K562 (cell line): ENCODE data around the gene SEMA3A. TPM values are rescaled to one million over a fixed set of nuclear protein-coding genes. Genes with fewer than 3 reads are reported as not detected.

Experiments
- ATAC-seq: fragments of 200-7000 bp; cut with Tn5 transposase; 3 replicates; pipeline ENCODE4 v1.9.1; 2020; ENCODE audit warnings: moderate library complexity
- BruUV-seq: library from RNA; stranded (reverse); fragments of 400-500 nt; replicated peaks from 2 replicates; lab custom pipeline; 2021; lab: Mats Ljungman, UMichigan
- CTCF ChIA-PET: fragments of 300-600 bp; formaldehyde crosslinking; extraction: SDS; loops from one replicate; lab custom pipeline; 2021; ENCODE audit warnings: low intra/inter-chr PET ratio; lab: Yijun Ruan, JAX
- POLR2A ChIA-PET: fragments of 300-600, 350-650 bp; sonication (Branson Sonifier 250); formaldehyde crosslinking; extraction: SDS; loops from one replicate; lab custom pipeline; 2021; ENCODE audit warnings: antibody characterized with exemption, inconsistent platforms; lab: Yijun Ruan, JAX
- DNase-seq, 4 experiments: peaks; one replicate each; pipeline versions ENCODE4 v3.0.0 to v3.0.0-alpha.2; 2011 to 2018; ENCODE audit warnings: low spot score in 3 of 4, mixed read lengths in 3 of 4; ENCODE audit errors: extremely low read depth in 1 of 4
- FAIRE-seq: peaks from 2 replicates; lab custom pipeline; 2011; peaks lifted over from hg19 to GRCh38; lab: Jason Lieb, UNC
- H2AFZ ChIP-seq: 2 replicates; pipeline ENCODE4 v1.6.0; 2011; ENCODE audit warnings: low read depth, low read length, control low read depth, inconsistent platforms
- H3K27ac ChIP-seq: fragments of 200-600 bp; 3 replicates; pipeline ENCODE4 v1.8.0; 2011; ENCODE audit warnings: low read depth, mild to moderate bottlenecking, control low read depth, inconsistent platforms, low read length, moderate library complexity, mixed read lengths; ENCODE audit errors: extremely low read depth
- H3K27me3 ChIP-seq, 2 experiments: fragments of 300-600 bp in 1 of 2; 2 replicates in 1 of 2; 3 replicates in 1 of 2; pipeline versions ENCODE4 v1.6.0 to v1.8.0; 2011; ENCODE audit warnings: inconsistent platforms in 2 of 2, low read length in 2 of 2, mild to moderate bottlenecking in 1 of 2, mixed read lengths in 1 of 2, moderate library complexity in 1 of 2; ENCODE audit not compliant: control insufficient read depth in 2 of 2, insufficient read depth in 2 of 2
- H3K36me3 ChIP-seq: fragments of 300-600 bp; 3 replicates; pipeline ENCODE4 v1.8.0; 2011; ENCODE audit warnings: mild to moderate bottlenecking, low read length, inconsistent platforms; ENCODE audit not compliant: control insufficient read depth, insufficient read depth
- H3K4me1 ChIP-seq, 2 experiments: fragments of 200-600 bp in 1 of 2; replicated peaks in 1 of 2; 2 replicates in 1 of 2; 3 replicates in 1 of 2; pipeline versions ENCODE4 v1.5.1 to v1.8.0; 2011; ENCODE audit warnings: inconsistent platforms in 2 of 2, low read length in 2 of 2, mild to moderate bottlenecking in 1 of 2, mixed read lengths in 1 of 2, moderate library complexity in 1 of 2; ENCODE audit not compliant: control insufficient read depth in 2 of 2, insufficient read depth in 2 of 2
- H3K4me2 ChIP-seq: 2 replicates; pipeline ENCODE4 v1.6.1; 2011; ENCODE audit warnings: low read length, control low read depth, inconsistent platforms, mixed read lengths; ENCODE audit not compliant: insufficient read depth
- H3K4me3 ChIP-seq: fragments of 200-600 bp; sonication (generic), shearing (Covaris generic); 2 replicates; pipeline ENCODE4 v1.5.1; 2016; ENCODE audit warnings: control low read depth, inconsistent platforms
- H3K79me2 ChIP-seq: fragments of 200-600 bp; 3 replicates; pipeline ENCODE4 v1.8.0; 2011; ENCODE audit warnings: low read length, inconsistent platforms; ENCODE audit not compliant: control insufficient read depth, insufficient read depth
- H3K9ac ChIP-seq, 2 experiments: 2 replicates each; pipeline versions ENCODE4 v1.6.0 to v1.6.1; 2011; ENCODE audit warnings: low read depth in 2 of 2, low read length in 2 of 2, control low read depth in 1 of 2, inconsistent platforms in 1 of 2, mild to moderate bottlenecking in 1 of 2, mixed read lengths in 1 of 2; ENCODE audit not compliant: insufficient read depth in 1 of 2
- H3K9me1 ChIP-seq: one replicate; pipeline ENCODE4 v1.6.0; 2011; ENCODE audit warnings: inconsistent platforms, mild to moderate bottlenecking, low read length, moderate library complexity; ENCODE audit not compliant: control insufficient read depth, insufficient read depth
- H3K9me3 ChIP-seq: replicated peaks from 2 replicates; pipeline ENCODE4 v1.5.1; 2011; ENCODE audit warnings: low read depth, low read length, inconsistent platforms; ENCODE audit not compliant: control insufficient read depth, insufficient read depth
- H4K20me1 ChIP-seq: replicated peaks from 2 replicates; pipeline ENCODE4 v1.6.1; 2011; ENCODE audit warnings: low read length, inconsistent platforms, mixed read lengths; ENCODE audit not compliant: control insufficient read depth, insufficient read depth
- ATF1 ChIP-seq, 2 experiments: fragments of 450-650 bp in 1 of 2; IDR thresholded peaks; 2 replicates each; pipeline ENCODE4 v1.6.1; 2016; ENCODE audit warnings: missing compliant biosample characterization in 1 of 2, missing genetic modification characterization in 1 of 2
- DDX20 ChIP-seq: fragments of 450-650 bp; IDR thresholded peaks from 2 replicates; pipeline ENCODE4 v1.6.1; 2016; ENCODE audit warnings: missing genetic modification characterization, low read depth, mild to moderate bottlenecking, missing compliant biosample characterization, moderate library complexity
- EWSR1 ChIP-seq: fragments of 450-650 bp; IDR thresholded peaks from 2 replicates; pipeline ENCODE4 v1.6.1; 2018; ENCODE audit warnings: borderline replicate concordance, mild to moderate bottlenecking, low read depth, moderate library complexity; ENCODE audit not compliant: partially characterized antibody
- FOS ChIP-seq: IDR thresholded peaks from 3 replicates; pipeline ENCODE4 v1.6.1; 2011; ENCODE audit not compliant: insufficient read length; ENCODE audit errors: extremely low read depth
- GTF2F1 ChIP-seq: IDR thresholded peaks from 2 replicates; pipeline ENCODE4 v1.6.1; 2011; ENCODE audit warnings: low read depth, low read length, improper control_type of control experiment
- HDAC1 ChIP-seq, 2 experiments: fragments of 450-650 bp; IDR thresholded peaks; 2 replicates each; pipeline ENCODE4 v1.6.1; 2016 to 2017; ENCODE audit warnings: inconsistent platforms in 1 of 2, mild to moderate bottlenecking in 1 of 2, moderate library complexity in 1 of 2
- KAT8 ChIP-seq: fragments of 450-650 bp; IDR thresholded peaks from 2 replicates; pipeline ENCODE4 v1.6.1; 2016; ENCODE audit warnings: low read depth, mild to moderate bottlenecking
- KDM1A ChIP-seq, 2 experiments: fragments of 450-650 bp; IDR thresholded peaks; 2 replicates each; pipeline ENCODE4 v1.6.1; 2016; ENCODE audit warnings: mild to moderate bottlenecking in 2 of 2
- L3MBTL2 ChIP-seq: fragments of 450-650 bp; IDR thresholded peaks from 2 replicates; pipeline ENCODE4 v1.6.1; 2016; ENCODE audit warnings: mild to moderate bottlenecking, moderate library complexity
- MEF2A ChIP-seq: IDR thresholded peaks from 2 replicates; pipeline ENCODE4 v1.6.1; 2011; ENCODE audit warnings: low read depth, mild to moderate bottlenecking, low read length, moderate library complexity; ENCODE audit not compliant: control insufficient read depth
- MNT ChIP-seq, 2 experiments: fragments of 450-650 bp; conservative IDR thresholded peaks; 2 replicates each; pipeline ENCODE4 v1.6.1; 2017; ENCODE audit warnings: mild to moderate bottlenecking in 2 of 2, moderate library complexity in 2 of 2
- MYBL2 ChIP-seq, 2 experiments: fragments of 450-650 bp in 1 of 2; sonication (generic) in 1 of 2; formaldehyde crosslinking in 1 of 2; IDR thresholded peaks; 2 replicates each; pipeline versions ENCODE4 v1.6.1 to v1.8.1; 2017 to 2022; ENCODE audit warnings: borderline replicate concordance in 1 of 2, inconsistent platforms in 1 of 2, low read depth in 1 of 2, mild to moderate bottlenecking in 1 of 2, missing genetic modification reagents in 1 of 2, moderate library complexity in 1 of 2
- NFYB ChIP-seq: IDR thresholded peaks from 2 replicates; pipeline ENCODE4 v1.6.1; 2011; ENCODE audit warnings: mild to moderate bottlenecking, moderate library complexity; ENCODE audit not compliant: insufficient read length; ENCODE audit errors: extremely low read depth
- NR3C1 ChIP-seq: sonication (generic); formaldehyde crosslinking; IDR thresholded peaks from 2 replicates; pipeline ENCODE4 v1.8.1; 2022; ENCODE audit warnings: missing genetic modification reagents
- RUNX1 ChIP-seq: sonication (generic); IDR thresholded peaks from 2 replicates; pipeline ENCODE4 v1.6.1; 2016; ENCODE audit warnings: antibody characterized with exemption, low read depth
- ZNF280A ChIP-seq: fragments of 450-650 bp; IDR thresholded peaks from 2 replicates; pipeline ENCODE4 v1.6.1; 2018; ENCODE audit warnings: mild to moderate bottlenecking, low read depth; ENCODE audit not compliant: partially characterized antibody
- ZNF57 ChIP-seq: fragments of 450-650 bp; formaldehyde crosslinking; IDR thresholded peaks from 2 replicates; pipeline ENCODE4 v1.4.0; 2020; ENCODE audit warnings: mild to moderate bottlenecking, moderate library complexity
- ZNF584 ChIP-seq: fragments of 200-800 bp; sonication (Bioruptor generic); IDR thresholded peaks from 2 replicates; pipeline ENCODE4 v1.6.1; 2016; ENCODE audit warnings: low read depth, mild to moderate bottlenecking, missing genetic modification characterization, missing compliant biosample characterization
- ZNF76 ChIP-seq: fragments of 250-450 bp; sonication (Bioruptor Pico); IDR thresholded peaks from 2 replicates; pipeline ENCODE4 v1.4.0; 2020; ENCODE audit warnings: mild to moderate bottlenecking, moderate library complexity, borderline replicate concordance
- WGBS: fragments of 100-300 bp; shearing (Covaris generic); methylation state at CpG from one replicate; pipeline ENCODE4 v1.1.6; 2016; ENCODE audit warnings: low coverage, mixed read lengths; ENCODE audit not compliant: insufficient coverage; ENCODE audit errors: missing lambda C conversion rate; 5-methylcytosine and 5-hydroxymethylcytosine counted together
- in situ Hi-C: fragments of 300-500 bp; cut with MboI; formaldehyde crosslinking; loops from 4 replicates; pipeline ENCODE4 v1.15.0; 2018; ENCODE audit warnings: inconsistent platforms, mixed read lengths
- intact Hi-C: fragments of 100-400 bp; cut with micrococcal nuclease; formaldehyde crosslinking; loops from 2 replicates; pipeline ENCODE4 v1.14.2; 2022
- polyA plus RNA-seq, 8 experiments: library from polyadenylated mRNA; depleted of rRNA in 4 of 8; stranded (reverse) in 5 of 8; unstranded in 3 of 8; fragments of >200 nt; fragmentation: Nextera tagmentation in 2 of 8; fragmentation: Illumina TruSeq in 1 of 8; extraction: Ambion mirVana in 2 of 8; extraction: Trizol in 1 of 8; gene quantifications; 2 replicates each; pipeline versions ENCODE4 v1.2.1 to v1.2.3, GENCODE V29; 2011 to 2014; ENCODE audit warnings: inconsistent platforms in 1 of 8, missing spikeins in 1 of 8
- total RNA-seq, 7 experiments: library from RNA; depleted of rRNA in 6 of 7; stranded (reverse); fragments of >200 nt in 6 of 7; fragmentation: Illumina TruSeq in 2 of 7; extraction: Trizol in 2 of 7; gene quantifications; 2 replicates each; pipeline versions ENCODE4 v1.2.1 to v1.2.3, GENCODE V29; 2011 to 2021; ENCODE audit warnings: low replicate concordance in 1 of 7

Gene SEMA3A
- total and polyA plus RNA-seq, 9 of the 15 experiments (the other 6 are each of a cell fraction or from before 2014, with no cell fraction given) = 0.36 to 3.0 (median 1.1) TPM

GRCh38 chr7:84009051-84009450 lies 185.5 kb downstream of the SEMA3A start (continued):
- TF ChIP-seq ATF1 (CRISPR knock-in tag; IDR thresholded peaks at IDR 0.05) = no peak
- no peak for TF ChIP-seq ATF1 (tag; IDR thresholded peaks at IDR 0.05)
- no peak for TF ChIP-seq MEF2A

GRCh38 chr7:84003191-84003590 lies 191.4 kb downstream of the SEMA3A start:
- no peaks in the 10 kb centered on the region for H3K9me3 ChIP-seq
- no peak overlapping the region for H3K9ac ChIP-seq
- DNase-seq (no peak), ATAC-seq (no peak), FAIRE-seq (no peak)
- BruUV-seq = no TSS peak
- H3K79me2 ChIP-seq = no peaks in the 10 kb centered on the region
- no peaks in the 10 kb centered on the region for H3K36me3 ChIP-seq
- no peaks in the 10 kb centered on the region for H3K27me3 ChIP-seq
- ChIA-PET POLR2A (no interaction called here), CTCF (no interaction called here)
- intact Hi-C loops = no loop called here
- no peak overlapping the region for H3K4me3 ChIP-seq
- H3K4me1 ChIP-seq = no peaks in the 10 kb centered on the region
- H3K27ac ChIP-seq = no peak overlapping the region
- H3K9me1 ChIP-seq = no peaks in the 10 kb centered on the region
- WGBS = 4% methylated on average over 1 of the region's 1 CpG
- no peaks in the 10 kb centered on the region for H4K20me1 ChIP-seq
- no peak for TF ChIP-seq DDX20 (tag)
- no peak for TF ChIP-seq KDM1A (IDR thresholded peaks at IDR 0.05)
- no peak for TF ChIP-seq GTF2F1
- TF ChIP-seq RUNX1 = no peak
- no peak for TF ChIP-seq NR3C1
- no peak for TF ChIP-seq ZNF76
- TF ChIP-seq ZNF57 (CRISPR knock-in tag) = no peak
- TF ChIP-seq MNT (conservative IDR thresholded peaks at IDR 0.05) = no peak
- TF ChIP-seq HDAC1 (IDR thresholded peaks at IDR 0.05) = no peak
- no peak for TF ChIP-seq ZNF584
- no peak for TF ChIP-seq NFYB
- TF ChIP-seq ZNF280A = no peak
- no peak for TF ChIP-seq L3MBTL2
- TF ChIP-seq FOS = no peak
- TF ChIP-seq KAT8 = no peak
- no peak for TF ChIP-seq EWSR1
- no peak for TF ChIP-seq MYBL2 (IDR thresholded peaks at IDR 0.05; ENCODE audit: low read depth)
- TF ChIP-seq MYBL2 (CRISPR knock-in tag; IDR thresholded peaks at IDR 0.05; ENCODE audit: borderline replicate concordance) = no peak
- in situ Hi-C loops = no loop called here
- no peak overlapping the region for H2AFZ ChIP-seq
- no peak overlapping the region for H3K4me2 ChIP-seq
